Brain microvascular endothelial cell (primary cell): Measurements from ENCODE around the gene TSTD2.

Experiments
- DNase-seq: peaks from one replicate; pipeline ENCODE4 v3.0.0-alpha.2; 2020
- H3K27ac ChIP-seq: fragments of 250-450 bp; sonication (Bioruptor Pico); 2 replicates; pipeline ENCODE4 v1.5.1; 2020; ENCODE audit warnings: mild to moderate bottlenecking, moderate library complexity
- H3K27me3 ChIP-seq: fragments of 250-450 bp; sonication (Bioruptor Pico); replicated peaks from 2 replicates; pipeline ENCODE4 v1.5.1; 2020; ENCODE audit warnings: mild to moderate bottlenecking
- H3K36me3 ChIP-seq: fragments of 250-450 bp; sonication (Bioruptor Pico); replicated peaks from 2 replicates; pipeline ENCODE4 v1.5.1; 2020; ENCODE audit warnings: mild to moderate bottlenecking
- H3K4me3 ChIP-seq: 2 replicates; pipeline ENCODE4 v1.5.1; 2011; ENCODE audit warnings: low read depth, mild to moderate bottlenecking, control low read depth, low read length, moderate library complexity
- CTCF ChIP-seq: IDR thresholded peaks from 2 replicates; pipeline ENCODE4 v1.5.1; 2011; ENCODE audit warnings: low read depth, mild to moderate bottlenecking, moderate library complexity, low read length, control low read depth, inconsistent platforms; ENCODE audit errors: missing control alignments
- in situ Hi-C: cut with HindIII; loops from 2 replicates; pipeline ENCODE4 v1.10.0; 2017; ENCODE audit warnings: low sequenced_read_pairs, low pct_ligation_motif_present

TSTD2 gene

GRCh38 chr9:97553141-97553540, 80.0 kb downstream of the TSTD2 start:
- no peaks in the 10 kb centered on the region for H3K27me3 ChIP-seq
- H3K4me3 ChIP-seq = no peak overlapping the region
- in situ Hi-C loops = no loop called here
- no peak overlapping the region for H3K27ac ChIP-seq
- H3K36me3 ChIP-seq = no peaks in the 10 kb centered on the region
- no peak for TF ChIP-seq CTCF
- DNase-seq = no peak

DNA sequence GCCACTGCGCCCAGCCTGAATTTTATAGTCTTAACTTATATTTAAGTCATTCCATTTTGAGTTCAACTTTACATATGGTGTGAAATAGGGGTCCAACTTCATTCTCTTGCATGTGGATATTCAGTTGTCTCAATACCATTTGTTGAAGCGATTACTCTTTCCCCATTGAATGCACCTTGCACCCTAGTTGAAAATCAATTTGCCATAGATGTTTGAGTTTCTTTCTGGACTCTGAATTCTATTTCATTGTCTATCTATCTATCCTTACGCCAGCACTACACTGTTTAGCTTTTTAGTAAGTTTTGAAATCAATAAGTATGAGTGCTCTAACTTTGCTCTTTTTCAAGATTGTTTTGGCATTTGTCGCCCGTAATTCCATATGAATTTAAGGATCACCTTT, 81.9 kb downstream of the TSTD2 start:
- H3K36me3 ChIP-seq = no peaks in the 10 kb centered on the region
- no peak overlapping the region for H3K4me3 ChIP-seq
- no peak overlapping the region for H3K27ac ChIP-seq
- DNase-seq = no peak
- TF ChIP-seq CTCF = no peak
- in situ Hi-C loops = no loop called here
- no peaks in the 10 kb centered on the region for H3K27me3 ChIP-seq

- no peak for DNase-seq
- H3K36me3 ChIP-seq = no peaks in the 10 kb centered on the region
- TF ChIP-seq CTCF = no peak
- H3K27ac ChIP-seq = no peak overlapping the region
- no peaks in the 10 kb centered on the region for H3K27me3 ChIP-seq
- no peak overlapping the region for H3K4me3 ChIP-seq
- in situ Hi-C loops = no loop called here
Measured at GRCh38 chr9:97550386-97550785, 82.8 kb downstream of the TSTD2 start.
